ENCODE data around the gene PROC. TPM values are rescaled to one million over a fixed set of nuclear protein-coding genes. Genes with fewer than 3 reads are reported as not detected.

PROC gene
- total RNA-seq, 4 donors from 2014 or later, result 2.9 to 3.0 TPM; not detected in 2

DNA sequence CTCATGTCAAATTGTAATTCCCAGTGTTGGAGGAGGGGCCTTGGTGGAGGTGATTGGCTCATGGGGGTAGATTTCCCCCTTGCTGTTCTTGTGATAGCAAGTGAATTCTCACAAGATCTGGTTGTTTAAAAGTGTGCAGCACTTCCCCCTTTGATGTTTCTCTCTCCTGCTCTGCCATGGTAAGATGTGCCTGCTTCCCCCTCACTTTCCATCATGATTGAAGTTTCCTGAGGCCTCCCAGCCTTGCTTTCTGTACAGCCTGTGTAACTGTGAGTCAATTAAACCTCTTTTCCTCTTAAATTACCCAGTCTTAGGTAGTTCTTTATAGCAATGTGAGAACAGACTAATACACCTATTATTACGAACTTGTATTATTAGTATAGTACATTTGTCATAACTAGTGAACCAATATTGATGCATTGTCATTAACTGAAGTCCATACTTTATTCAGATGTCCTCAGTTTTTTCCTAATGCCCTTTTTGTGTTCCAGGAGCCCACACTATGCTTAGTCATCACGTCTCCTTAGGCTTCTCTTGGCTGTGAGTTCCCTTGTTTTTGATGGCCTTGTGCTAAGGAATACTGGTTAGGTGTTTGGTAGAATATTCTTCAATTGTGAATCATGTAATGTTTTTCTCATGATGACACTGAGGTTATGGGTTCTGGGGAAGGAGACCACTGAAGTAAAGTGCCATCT is 25.9 kb upstream of the PROC start:
- in situ Hi-C loops (cut with MboI; ENCODE audit: low pct_ligation_motif_present in 1 of 4, low pct_unique_long_range_greater_than_20kb in 1 of 4, low sequenced_read_pairs in 3 of 4), result no loop called here
- TF ChIP-seq POLR2AphosphoS5 (IDR thresholded peaks at IDR 0.05), result no peak
- 88 to 100% methylated on average over 1 to 2 of the region's 2 CpGs for WGBS, 2 donors (ENCODE audit: low coverage in 1 of 2)

DNA sequence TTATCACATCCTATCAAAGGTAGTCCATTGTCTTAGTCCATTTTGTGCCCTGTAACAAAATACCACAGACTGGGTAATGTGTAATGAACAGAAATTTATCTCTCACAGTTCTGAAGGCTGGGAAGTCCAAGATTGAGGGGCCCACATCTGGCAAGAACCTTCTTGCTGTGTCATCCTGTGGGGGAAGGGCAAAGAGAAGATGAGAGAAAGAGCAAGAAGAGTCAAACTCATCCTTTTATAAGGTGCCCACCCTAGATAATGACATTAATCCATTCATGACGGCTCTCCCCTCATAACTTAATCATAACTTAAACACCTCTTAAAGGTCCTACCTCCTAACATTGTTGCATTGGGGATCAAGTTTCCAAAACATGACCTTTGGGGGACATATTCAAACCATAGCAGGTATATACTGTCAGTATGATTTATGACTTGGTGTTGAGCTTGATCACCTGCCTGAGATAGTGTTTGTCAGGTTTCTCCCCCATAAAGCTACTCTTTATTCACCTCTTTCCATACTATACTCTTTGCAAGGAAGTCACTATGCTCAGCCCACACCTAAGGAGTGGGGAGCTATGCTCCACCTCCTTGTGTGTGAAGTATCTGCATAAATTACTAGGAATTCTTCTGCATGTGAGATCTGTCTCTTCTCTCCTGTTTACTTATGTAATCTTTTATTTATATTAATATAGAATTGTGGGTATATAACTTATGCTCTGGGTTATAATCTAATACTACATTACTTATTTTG is 25.2 kb upstream of the PROC start:
- Histone ChIP-seq H3K27ac (no peak overlapping the region), H3K27me3 (no peaks in the 10 kb centered on the region), H3K36me3 (no peaks in the 10 kb centered on the region), H3K9me3 (no peaks in the 10 kb centered on the region), H3K4me3 (no peak overlapping the region), H3K4me1 (peaks cover 7 to 17% (median 12%) of the 10 kb centered on the region in 4 donors)
- WGBS, 2 donors (ENCODE audit: low coverage in 1 of 2), result 97% methylated on average over 1 of the region's 1 CpG; no CpG with 5 or more reads in 1 of the 2 donors
- intact Hi-C loops (cut with DNase I; ENCODE audit: low total_unique reads) (no loop called here), in situ Hi-C loops (cut with MboI; ENCODE audit: low pct_ligation_motif_present in 1 of 4, low pct_unique_long_range_greater_than_20kb in 1 of 4, low sequenced_read_pairs in 3 of 4) (no loop called here)
- no peak for DNase-seq
- TF ChIP-seq POLR2AphosphoS5 (IDR thresholded peaks at IDR 0.05), result no peak
- TF ChIP-seq, protein P1, sequence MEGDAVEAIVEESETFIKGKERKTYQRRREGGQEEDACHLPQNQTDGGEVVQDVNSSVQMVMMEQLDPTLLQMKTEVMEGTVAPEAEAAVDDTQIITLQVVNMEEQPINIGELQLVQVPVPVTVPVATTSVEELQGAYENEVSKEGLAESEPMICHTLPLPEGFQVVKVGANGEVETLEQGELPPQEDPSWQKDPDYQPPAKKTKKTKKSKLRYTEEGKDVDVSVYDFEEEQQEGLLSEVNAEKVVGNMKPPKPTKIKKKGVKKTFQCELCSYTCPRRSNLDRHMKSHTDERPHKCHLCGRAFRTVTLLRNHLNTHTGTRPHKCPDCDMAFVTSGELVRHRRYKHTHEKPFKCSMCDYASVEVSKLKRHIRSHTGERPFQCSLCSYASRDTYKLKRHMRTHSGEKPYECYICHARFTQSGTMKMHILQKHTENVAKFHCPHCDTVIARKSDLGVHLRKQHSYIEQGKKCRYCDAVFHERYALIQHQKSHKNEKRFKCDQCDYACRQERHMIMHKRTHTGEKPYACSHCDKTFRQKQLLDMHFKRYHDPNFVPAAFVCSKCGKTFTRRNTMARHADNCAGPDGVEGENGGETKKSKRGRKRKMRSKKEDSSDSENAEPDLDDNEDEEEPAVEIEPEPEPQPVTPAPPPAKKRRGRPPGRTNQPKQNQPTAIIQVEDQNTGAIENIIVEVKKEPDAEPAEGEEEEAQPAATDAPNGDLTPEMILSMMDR (IDR thresholded peaks at IDR 0.05), result no peak
- no peak for TF ChIP-seq EP300 (IDR thresholded peaks at IDR 0.05; ENCODE audit: low read depth)

More for the DNA sequence above, 25.9 kb upstream of the PROC start:
- intact Hi-C loops (cut with DNase I; ENCODE audit: low total_unique reads), result no loop called here
- Histone ChIP-seq H3K36me3 (no peaks in the 10 kb centered on the region), H3K4me1 (peaks cover 6 to 12% (median 10%) of the 10 kb centered on the region in 4 donors), H3K27ac (no peak overlapping the region), H3K27me3 (no peaks in the 10 kb centered on the region), H3K9me3 (no peaks in the 10 kb centered on the region), H3K4me3 (no peak overlapping the region)
- no peak for DNase-seq

- intact Hi-C loops (cut with DNase I; ENCODE audit: low total_unique reads), result no loop called here
- Histone ChIP-seq H3K9me3 (no peaks in the 10 kb centered on the region), H3K36me3 (no peaks in the 10 kb centered on the region), H3K27ac (no peak overlapping the region), H3K4me1 (peaks cover 5 to 10% (median 9%) of the 10 kb centered on the region in 4 donors), H3K4me3 (no peak overlapping the region), H3K27me3 (no peaks in the 10 kb centered on the region)
- DNase-seq, result no peak
- in situ Hi-C loops (cut with MboI; ENCODE audit: low pct_ligation_motif_present in 1 of 4, low pct_unique_long_range_greater_than_20kb in 1 of 4, low sequenced_read_pairs in 3 of 4), result no loop called here
- TF ChIP-seq, protein P1 (IDR thresholded peaks at IDR 0.05), result no peak
- no peak for TF ChIP-seq POLR2AphosphoS5 (IDR thresholded peaks at IDR 0.05)
- no peak for TF ChIP-seq EP300 (IDR thresholded peaks at IDR 0.05; ENCODE audit: low read depth)
- no peak for TF ChIP-seq POLR2A (IDR thresholded peaks at IDR 0.05)
- WGBS, 2 donors (ENCODE audit: low coverage in 1 of 2), result 94% methylated on average over 3 of the region's 3 CpGs; no CpG with 5 or more reads in 1 of the 2 donors
Observed at GRCh38 chr2:127394492-127394891, 23.7 kb upstream of the PROC start.

- no peaks in the 10 kb centered on the region for H3K27me3 ChIP-seq
- H3K4me3 ChIP-seq, result no peak overlapping the region
- no peaks in the 10 kb centered on the region for H3K36me3 ChIP-seq
- H3K9me3 ChIP-seq, result no peaks in the 10 kb centered on the region
- TF ChIP-seq, protein P1 (IDR thresholded peaks at IDR 0.05), result no peak
- TF ChIP-seq EP300 (IDR thresholded peaks at IDR 0.05; ENCODE audit: low read depth), result no peak
- TF ChIP-seq POLR2AphosphoS5 (IDR thresholded peaks at IDR 0.05), result no peak
- no peak for TF ChIP-seq POLR2A (IDR thresholded peaks at IDR 0.05)
- H3K4me1 ChIP-seq, result peaks cover 18 to 35% (median 31%) of the 10 kb centered on the region in 4 donors
- no peak for DNase-seq
- peak overlapping the region in 2 of 4 donors; percentile 27 to 34 for H3K27ac ChIP-seq
- in situ Hi-C loops (cut with MboI; ENCODE audit: low pct_ligation_motif_present in 1 of 4, low pct_unique_long_range_greater_than_20kb in 1 of 4, low sequenced_read_pairs in 3 of 4), result no loop called here
- intact Hi-C loops (cut with DNase I; ENCODE audit: low total_unique reads), result no loop called here
- WGBS, 2 donors (ENCODE audit: low coverage in 1 of 2), result 85% methylated on average over 9 of the region's 9 CpGs; no CpG with 5 or more reads in 1 of the 2 donors
Observed at GRCh38 chr2:127397568-127398238, 20.5 kb upstream of the PROC start.
